Hematopoietic multipotent progenitor cell (in vitro differentiated cells): ENCODE data around the gene NDUFA12. TPM values are rescaled to one million over a fixed set of nuclear protein-coding genes. Genes with fewer than 3 reads are reported as not detected.

Experiments
- DNase-seq, 3 donors: peaks; one replicate each; pipeline ENCODE4 v3.0.0-alpha.2; 2011 to 2015; ENCODE audit warnings: low read depth in 2 of 3, low spot score in 2 of 3
- total RNA-seq: library from RNA; depleted of rRNA; stranded (reverse); fragments of >200 nt; gene quantifications from one replicate; pipeline ENCODE4 v1.2.3, GENCODE V29; 2012

Gene NDUFA12
- total RNA-seq, 1 donor: 40.9 TPM

DNA sequence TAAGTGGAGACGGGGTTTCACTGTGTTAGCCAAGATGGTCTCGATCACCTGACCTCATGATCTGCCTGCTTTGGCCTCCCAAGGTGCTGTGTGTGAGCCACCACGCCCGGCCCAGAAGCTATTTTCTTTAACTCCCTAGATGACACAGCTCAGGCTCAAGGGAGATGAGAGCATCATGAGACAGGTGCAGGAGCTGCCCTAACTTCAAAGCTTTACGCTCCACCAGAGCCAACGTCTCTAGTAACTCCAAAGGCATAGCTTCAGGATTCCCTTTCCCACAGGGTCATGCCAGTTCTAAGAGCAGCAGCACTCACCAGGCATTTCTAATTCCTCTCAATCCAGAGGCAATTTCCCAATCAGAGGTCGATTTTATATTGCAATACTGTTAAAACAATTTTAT lies 21.0 kb downstream of the NDUFA12 start:
- DNase-seq: no peak

DNA sequence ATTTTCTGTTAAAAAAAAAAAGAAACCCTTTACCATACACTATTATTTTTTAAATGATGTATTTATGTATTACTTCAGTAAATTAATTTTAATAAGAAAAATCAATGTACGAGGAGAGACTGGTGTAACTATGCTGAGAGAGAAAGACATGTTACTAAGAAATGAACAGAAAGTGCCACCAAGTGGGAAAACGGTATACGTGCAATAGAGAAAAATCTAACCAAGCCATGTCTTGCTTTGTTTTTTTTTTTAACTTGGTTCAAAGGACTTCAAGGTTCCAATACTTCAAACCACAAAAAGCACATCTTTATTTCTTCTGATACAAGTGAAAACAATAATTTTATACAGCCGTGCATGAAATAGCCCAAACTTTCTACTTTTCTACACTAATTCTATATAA lies 22.9 kb downstream of the NDUFA12 start:
- DNase-seq: peak in 1 of 3 donors; percentile 44

DNA sequence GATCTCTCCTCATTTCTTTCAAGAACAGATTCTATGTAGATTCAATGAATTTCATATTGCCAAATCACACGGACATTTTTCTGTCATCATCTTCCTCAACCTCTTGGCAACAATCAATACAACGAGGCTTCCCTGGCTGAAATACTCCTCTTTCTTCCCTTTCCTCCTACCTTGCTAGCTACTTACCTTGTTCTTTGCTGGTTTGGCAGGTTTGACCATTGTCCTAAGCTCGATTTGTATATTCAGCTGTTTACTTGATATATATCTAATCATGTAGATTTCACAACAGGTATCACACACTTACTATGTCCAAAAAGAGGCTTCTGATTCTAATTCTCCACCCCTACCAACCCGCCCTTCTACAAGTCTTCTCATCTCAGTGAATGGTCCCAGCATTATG lies 23.6 kb downstream of the NDUFA12 start:
- no peak for DNase-seq

DNA sequence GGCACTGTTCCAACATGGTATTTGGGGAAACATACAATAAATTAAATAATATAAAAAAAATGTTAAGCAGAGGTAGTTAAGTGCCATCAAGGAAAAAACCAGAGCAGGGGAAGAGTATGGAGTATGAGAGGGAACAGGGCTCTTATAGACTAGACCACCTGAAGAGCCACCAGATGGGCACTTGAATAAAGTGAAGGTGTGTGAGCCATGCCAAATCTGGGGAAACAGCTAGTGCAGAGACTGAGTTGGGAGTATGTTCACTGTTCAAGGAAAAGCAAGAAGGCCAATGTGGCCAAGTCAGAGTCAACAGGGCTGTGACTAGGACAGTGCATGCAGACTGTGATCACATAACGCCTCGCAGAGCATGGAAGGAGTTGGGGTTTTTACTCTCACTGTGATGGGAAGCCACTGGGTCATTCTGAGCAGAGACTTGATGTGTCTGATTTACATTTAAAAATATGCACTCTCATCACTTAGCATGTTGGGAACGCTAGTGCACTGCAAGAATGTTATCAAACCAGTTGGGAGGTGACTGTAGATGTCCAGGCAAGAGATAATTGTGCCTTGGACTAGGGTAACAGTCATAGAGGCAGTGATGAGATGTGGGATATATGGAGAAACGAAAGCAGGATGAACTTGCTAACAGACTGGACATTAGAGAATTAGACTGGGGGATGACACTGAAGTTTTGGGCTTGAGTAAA lies 25.6 kb downstream of the NDUFA12 start:
- DNase-seq: no peak

DNA sequence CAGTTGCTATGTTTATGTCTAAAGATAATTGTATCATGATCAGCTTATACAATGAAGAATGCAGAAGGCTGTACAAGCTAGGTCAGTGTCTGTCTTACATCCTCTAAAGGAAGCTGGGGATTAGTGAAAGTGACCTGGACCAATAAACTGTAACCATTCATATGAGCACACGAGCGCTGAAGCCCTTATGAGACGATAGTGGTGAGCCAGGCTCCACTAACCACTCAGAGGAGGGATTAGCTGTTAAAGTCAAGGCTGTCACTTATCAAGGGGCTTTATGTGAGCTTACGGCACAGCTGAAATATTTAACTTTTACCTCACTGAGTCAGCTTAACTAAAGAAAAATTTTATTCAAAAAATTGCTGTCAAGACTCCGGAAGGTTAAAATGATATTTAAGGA lies 30.3 kb downstream of the NDUFA12 start:
- DNase-seq: no peak

DNA sequence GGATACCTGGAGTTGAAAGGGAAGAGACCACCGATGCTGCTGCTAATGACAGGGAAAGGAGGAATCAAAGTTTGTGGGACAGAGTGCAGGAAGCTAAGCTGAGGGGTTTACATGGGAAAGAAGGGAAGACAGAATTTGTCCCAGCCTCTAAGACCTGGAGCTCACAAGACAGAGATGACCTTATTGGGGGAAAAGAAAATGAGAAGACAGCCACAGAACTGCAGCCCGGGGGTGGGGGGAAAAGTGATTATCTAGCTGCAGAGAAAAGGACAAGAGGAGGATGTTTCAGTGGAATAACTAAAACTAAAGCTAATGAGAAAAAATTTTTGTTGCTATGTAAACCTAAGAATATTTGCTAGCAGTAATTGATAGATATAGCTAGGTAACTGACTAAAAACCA lies 30.7 kb downstream of the NDUFA12 start:
- no peak for DNase-seq

DNA sequence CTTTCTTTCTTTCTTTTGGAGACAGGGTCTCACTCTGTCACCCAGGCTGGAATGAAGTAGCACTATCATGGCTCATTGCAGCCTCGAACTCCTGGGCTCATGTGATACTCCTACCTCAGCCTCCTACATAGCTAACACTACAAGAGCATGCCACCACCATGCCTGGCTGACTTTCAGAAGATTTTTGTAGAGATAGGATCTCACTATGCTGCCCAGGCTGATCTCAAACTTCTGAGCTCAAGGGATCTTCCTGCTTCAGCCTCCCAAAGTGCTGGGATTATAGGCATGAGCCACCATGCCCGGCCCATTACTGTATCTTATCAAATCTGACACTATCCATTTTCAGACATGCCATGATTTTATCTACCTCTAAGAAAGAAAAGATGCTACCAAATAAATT lies 31.6 kb downstream of the NDUFA12 start:
- DNase-seq: no peak

DNA sequence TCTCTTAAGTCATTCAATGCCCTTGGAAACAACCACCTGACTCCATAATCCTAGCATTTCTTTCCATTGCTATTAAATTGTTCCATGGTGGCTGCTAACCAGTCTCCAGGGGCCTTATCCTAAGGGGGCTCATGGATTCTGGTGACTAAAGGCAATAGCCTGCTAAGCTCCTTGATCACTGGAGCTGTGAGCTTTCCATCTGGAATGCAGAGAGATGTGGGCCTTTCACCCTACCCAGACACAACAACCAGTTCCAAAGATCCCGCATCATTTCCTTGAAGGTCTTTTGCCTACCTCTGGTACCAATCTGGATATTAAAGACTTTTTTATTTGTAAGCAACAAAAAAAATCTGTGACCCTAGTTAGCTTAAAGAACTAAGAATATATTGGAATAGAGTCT lies 32.9 kb downstream of the NDUFA12 start:
- DNase-seq: no peak

DNA sequence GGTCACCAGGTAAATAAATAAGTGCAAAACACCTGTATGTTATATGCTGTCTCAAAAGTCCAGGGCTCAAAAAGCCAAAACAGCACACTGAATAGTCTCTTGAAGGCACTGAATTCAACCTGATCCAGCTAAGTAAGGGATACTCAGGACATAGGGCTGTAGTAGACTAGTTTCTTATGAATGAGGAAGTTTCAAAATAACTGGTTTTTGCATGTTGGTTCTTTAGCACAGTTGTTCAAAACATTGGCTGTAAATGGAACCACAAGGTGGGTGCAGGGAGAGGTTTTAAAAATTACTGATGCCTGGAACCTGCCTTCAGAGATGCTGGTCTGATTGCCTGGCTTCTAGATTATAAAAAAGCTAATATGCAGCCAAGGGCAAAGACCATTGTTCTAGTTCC lies 34.1 kb downstream of the NDUFA12 start:
- DNase-seq: peak in 1 of 3 donors; percentile 2

DNA sequence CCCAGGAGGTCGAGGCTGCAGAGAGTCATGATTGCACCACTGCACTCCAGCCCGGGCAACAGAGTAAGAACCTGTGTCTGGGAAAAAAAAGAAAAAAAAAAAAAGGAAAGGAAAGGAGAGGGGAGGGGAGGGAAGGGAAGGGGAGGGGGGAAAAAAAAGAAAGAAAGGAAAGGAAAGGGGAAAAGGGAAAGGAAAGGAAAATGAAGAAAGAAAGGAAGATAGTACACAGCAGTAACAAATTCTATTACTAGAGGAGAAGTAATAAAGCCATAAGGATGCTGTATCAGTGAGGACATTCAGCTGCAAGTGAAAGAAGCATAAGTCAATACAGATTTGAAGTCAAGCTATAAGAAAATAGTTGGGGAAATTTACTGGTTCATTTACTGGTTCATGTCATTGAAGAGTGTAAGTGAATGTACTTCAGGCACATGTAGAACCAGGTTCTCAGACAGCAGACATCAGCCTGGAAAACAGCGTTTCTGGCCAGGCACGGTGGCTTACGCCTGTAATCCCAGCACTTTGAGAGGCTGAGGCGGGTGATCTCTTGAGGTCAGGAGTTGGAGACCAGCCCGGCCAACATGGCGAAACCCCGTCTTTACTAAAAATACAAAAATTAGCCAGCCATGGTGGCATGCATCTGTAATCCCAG lies 37.4 kb downstream of the NDUFA12 start:
- DNase-seq: no peak

DNA sequence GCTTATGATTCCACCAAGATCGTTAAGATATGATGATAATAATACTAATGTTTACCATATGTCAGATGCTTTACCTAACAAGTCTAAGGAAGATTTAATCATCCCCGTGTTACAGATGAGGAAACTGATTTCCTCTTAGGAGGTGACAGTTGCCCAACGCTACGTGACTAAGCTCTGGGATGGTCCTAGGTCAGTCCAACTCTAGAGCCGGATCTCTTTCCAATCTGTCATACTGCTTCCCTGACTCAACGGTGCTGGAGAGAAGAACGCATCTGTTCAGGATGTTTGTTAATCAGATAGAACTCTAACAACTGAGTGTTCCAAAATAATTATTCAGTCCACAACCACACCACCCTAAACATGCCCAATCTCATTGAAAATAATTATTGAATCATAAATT lies 39.8 kb downstream of the NDUFA12 start:
- DNase-seq: no peak

DNA sequence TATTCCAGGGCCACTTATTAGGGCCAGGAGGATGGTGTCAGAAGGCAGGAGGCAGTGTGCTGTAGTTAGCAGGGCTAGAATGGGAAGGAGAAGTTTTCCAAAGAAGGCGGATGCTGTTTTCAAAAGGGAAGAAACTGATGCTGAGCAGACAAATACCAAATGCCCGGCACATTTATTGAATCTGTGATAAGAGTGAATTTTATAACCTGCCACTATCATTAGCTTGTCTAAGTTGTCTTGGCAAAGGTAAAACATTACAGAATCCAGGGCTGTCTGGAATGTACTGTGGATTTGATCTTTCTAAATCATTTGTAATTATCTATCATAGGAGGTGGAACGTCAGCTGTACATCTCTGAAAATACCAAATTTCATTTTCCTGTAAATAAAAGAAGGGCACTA lies 40.8 kb downstream of the NDUFA12 start:
- DNase-seq: no peak

DNA sequence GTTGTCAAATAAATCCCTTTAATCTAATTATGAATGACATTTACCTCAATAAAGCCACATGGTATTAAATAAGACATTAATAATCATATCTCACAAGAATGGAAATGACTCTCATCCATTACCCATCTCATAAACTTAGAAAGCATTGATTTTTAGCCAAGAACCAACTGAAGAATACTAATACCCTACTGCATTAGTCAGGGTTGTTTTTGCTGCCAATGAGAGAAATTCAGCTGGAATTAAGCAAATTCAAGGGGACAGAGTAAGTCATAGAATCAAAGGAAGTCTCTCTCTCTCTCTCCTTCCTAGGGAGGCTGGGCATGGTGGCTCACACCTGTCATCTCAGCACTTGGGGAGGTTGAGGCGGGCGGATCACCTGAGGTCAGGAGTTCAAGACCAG lies 41.6 kb downstream of the NDUFA12 start:
- no peak for DNase-seq

DNA sequence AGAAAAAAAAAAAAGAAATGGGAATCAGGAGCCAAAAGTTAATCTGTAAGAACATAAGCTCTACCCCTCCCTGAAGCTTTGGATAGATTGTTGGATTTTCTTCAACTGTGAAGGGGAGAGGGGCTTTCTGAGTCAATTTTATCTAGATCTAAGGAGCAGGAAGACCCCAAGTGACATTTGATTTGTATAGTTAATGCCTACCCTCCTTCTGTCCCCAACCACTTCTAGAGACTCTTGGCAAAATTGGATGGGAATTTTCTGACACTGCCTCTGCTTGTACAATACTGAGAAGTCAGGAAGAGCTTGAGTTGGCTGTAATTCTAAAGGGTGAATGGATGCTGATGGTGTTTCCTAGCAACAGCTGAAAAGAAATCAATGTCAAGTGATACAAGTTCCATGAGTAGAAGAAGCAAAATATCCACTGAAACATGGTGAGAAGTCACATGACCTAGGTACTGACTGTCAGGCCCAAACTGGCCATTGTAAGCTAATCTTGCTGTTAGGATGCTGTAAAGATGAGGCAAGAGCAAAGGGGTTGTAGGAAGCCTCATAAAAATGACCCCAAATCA lies 42.2 kb downstream of the NDUFA12 start:
- no peak for DNase-seq

DNA sequence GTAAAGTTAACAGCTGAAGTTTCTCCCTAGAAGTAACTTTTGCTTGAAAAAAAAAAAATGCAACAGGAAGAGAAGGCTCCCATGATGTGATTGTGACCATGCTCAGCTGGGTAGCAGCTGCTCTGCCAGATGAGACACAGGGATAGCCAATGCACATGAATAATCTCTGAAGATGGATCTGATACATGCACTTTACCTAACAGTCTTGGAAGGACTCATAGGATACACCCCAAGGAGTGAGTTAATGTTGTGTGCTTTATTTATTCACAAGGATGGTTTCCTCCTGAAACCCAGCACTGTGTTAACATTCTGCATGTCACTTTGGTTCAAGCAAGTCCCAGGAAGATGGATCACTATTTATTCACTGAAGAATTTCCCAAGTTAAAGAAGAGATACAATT lies 46.5 kb downstream of the NDUFA12 start:
- DNase-seq: no peak

DNA sequence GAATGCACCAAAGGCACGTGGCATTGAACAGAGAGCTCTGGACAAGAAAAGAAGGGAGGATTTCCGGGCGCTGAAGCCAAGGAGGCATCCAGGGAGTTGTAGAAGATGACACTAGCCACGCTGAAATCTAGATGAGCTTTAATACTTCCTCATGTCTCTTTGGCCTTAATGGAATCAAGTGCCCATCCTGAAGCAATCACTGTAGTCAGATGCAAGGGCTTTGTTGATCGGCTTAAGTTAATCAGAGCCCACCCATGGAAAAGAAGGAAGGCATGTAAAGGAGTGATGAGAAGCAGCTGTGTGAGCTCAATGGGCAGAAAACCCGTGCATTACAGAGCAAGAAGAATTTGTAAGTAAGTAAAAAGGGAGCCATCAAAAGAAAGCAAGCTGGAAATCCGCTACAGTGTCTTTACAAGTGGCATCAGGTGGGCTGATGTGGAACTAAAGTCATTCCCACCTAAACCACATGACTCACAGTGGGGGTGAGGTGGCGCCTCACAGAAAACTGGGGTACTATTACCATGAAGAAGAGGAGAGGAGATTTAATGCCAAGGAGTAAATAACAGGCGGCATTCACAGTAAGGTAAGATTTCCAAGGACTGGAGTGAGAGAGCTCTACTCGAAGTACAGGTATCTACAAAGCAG lies 48.4 kb downstream of the NDUFA12 start:
- DNase-seq: no peak

DNA sequence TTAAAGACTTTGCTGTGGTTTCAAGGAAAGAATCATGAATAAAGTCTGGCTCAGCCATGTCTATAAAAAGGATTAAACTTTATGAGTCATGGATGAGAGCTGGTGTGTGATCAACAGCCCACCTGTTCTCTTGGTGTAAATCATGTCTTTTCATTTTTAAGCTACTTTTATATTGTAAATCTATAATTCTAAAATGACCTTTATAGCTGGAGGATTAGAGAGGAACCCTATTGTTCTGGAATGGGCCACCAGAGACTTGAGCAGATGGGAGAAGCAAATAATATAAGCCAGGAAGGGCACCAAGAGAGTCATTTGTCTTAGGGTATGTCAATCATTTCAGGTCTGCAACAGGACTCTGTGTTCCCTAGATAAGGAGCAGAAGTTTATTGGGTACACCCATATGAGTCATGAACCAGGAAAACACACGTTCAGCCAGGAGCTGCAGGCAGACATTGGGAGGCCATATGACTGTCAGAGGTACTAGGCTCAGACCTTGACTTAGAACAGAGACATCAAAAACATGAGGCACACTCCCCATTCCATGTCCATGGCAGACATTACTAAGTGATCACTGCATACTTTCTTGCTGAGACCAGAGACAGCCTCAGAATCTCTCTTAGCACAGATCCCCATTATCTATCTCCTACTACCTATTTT lies 49.3 kb downstream of the NDUFA12 start:
- DNase-seq: peak in 1 of 3 donors; percentile 25

DNA sequence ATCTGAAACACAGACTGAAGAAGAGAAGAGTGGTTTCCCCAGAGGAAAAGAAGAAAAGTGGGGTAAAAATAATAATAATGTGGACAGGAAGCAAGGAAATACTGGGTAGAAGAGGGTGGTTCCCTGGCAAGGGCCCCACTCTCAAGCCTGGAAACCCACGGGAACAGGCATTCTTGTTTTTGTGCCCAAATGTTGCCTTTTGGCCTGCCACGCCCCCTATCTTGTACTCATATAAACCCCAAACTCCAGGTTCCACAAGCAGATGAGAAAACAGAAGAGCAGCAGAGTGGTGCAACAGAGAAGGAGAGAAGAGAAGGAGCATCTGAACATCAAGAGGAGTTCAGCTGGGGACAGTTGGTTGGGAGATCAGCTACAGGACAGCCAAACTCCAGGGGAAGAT lies 51.2 kb downstream of the NDUFA12 start:
- DNase-seq: no peak

DNA sequence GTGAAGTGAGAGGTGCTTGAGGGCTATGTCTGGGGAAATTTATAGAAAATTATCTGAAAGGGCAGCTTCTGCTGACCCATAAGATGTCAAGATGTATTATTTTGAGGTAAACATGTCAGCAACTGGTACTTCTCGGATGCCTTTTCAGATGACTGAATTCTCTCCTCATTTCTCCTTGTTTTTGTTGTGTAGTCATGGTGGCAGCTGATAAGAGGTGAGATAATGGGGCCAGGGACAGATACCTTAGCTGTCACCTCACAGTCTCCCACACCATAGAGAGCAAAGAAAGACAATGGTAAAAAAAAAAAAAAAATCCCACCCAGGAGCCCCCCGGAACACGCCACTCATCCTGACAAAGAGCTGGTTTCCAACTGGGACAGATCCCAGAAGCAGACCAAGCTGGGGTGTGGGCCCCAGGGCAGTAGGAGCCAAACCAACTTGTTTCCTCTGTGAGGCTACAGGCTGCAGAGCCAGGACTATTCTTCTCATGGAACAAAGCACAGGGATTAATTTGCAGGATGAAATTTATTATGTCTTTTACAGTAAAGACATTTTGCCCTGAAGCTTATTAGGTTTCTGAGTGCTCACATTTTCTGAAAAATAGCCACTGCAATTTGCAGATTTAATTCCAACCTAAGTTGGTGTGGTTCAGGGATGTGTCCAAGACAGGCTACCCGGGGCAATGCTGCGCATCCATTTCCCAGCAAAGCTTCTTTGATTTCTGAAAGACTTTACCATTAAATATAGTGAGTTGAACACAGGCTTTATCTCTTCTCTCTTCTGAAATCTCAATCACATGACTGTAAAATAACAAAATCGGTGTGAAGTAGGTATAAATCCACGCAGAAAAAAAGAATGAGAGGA lies 52.2 kb downstream of the NDUFA12 start:
- DNase-seq: no peak

DNA sequence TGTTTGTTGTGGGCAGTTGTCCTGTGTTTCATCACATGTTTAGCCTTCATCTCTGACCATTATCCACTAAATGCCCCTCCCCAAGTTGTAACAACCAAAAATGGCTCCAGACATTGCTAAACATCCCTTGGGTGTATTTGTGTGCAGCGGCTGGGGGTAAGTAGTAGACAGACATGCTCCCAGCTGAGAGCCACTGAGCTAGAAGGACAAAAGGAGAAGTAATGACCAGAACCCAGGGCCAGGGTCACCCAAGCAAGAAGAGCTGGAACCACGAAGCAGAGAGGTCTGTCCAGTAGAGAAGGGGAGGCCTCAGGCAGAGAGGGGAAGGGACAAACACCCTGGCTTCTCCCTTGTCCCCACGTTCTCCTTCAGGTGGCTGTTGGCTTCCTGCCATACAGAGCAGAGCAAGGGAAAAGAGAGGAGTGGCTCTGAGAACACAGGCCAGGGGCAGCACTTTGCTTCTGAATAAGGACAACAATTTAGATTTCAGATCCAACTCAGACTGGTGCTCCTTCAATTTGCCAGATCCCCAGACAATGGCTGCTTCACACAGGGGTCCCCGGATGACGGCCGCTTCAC lies 55.2 kb downstream of the NDUFA12 start:
- no peak for DNase-seq
